A673 (cell line): ENCODE results near the gene TSEN2. TPM values are rescaled to one million over a fixed set of nuclear protein-coding genes. Genes with fewer than 3 reads are reported as not detected.

Experiments
- BruUV-seq: library from RNA; stranded (reverse); fragments of 400-500 nt; replicated peaks from 2 replicates; lab custom pipeline; 2021; lab: Mats Ljungman, UMichigan
- CTCF ChIA-PET: fragments of 300-600 bp; sonication (Branson Sonifier 250); formaldehyde crosslinking; loops from one replicate; lab custom pipeline; 2022; ENCODE audit warnings: antibody characterized with exemption; lab: Charles Lee
- POLR2A ChIA-PET: fragments of 300-600 bp; sonication (Branson Sonifier 250); formaldehyde crosslinking; loops from one replicate; lab custom pipeline; 2022; ENCODE audit warnings: antibody characterized with exemption; ENCODE audit not compliant: low non-redundant PET; lab: Charles Lee
- DNase-seq: peaks from one replicate; pipeline ENCODE4 v3.0.0-alpha.2; 2015; ENCODE audit warnings: low spot score
- H3K27ac ChIP-seq: fragments of 200-600 bp; sonication (generic); 2 replicates; pipeline ENCODE4 v1.5.1; 2016; ENCODE audit warnings: mixed run types, low read depth, mild to moderate bottlenecking, mixed read lengths, antibody characterized with exemption, low read length; ENCODE audit not compliant: poor library complexity, severe bottlenecking
- H3K27me3 ChIP-seq: fragments of 200-600 bp; sonication (generic); replicated peaks from 2 replicates; pipeline ENCODE4 v1.6.1; 2017; ENCODE audit warnings: mixed run types, low read depth, mild to moderate bottlenecking, mixed read lengths, antibody characterized with exemption, low read length; ENCODE audit not compliant: insufficient read depth, poor library complexity
- H3K36me3 ChIP-seq: fragments of 200-600 bp; sonication (generic); 2 replicates; pipeline ENCODE4 v1.6.1; 2016; ENCODE audit warnings: mixed run types, mild to moderate bottlenecking, mixed read lengths, antibody characterized with exemption, low read length; ENCODE audit not compliant: insufficient read depth, poor library complexity, severe bottlenecking
- H3K4me1 ChIP-seq: fragments of 200-600 bp; sonication (generic); 2 replicates; pipeline ENCODE4 v1.6.1; 2017; ENCODE audit warnings: mixed run types, mild to moderate bottlenecking, mixed read lengths, antibody characterized with exemption, low read length; ENCODE audit not compliant: insufficient read depth, poor library complexity, severe bottlenecking
- H3K4me3 ChIP-seq: fragments of 200-600 bp; sonication (generic); 2 replicates; pipeline ENCODE4 v1.5.1; 2016; ENCODE audit warnings: low read depth, mixed run types, mild to moderate bottlenecking, mixed read lengths, low read length; ENCODE audit not compliant: poor library complexity, severe bottlenecking
- H3K9me3 ChIP-seq: fragments of 200-600 bp; sonication (generic); 2 replicates; pipeline ENCODE4 v1.6.1; 2016; ENCODE audit warnings: mixed run types, low read depth, mild to moderate bottlenecking, mixed read lengths, antibody characterized with exemption, low read length; ENCODE audit not compliant: poor library complexity, severe bottlenecking
- CTCF ChIP-seq: fragments of 300-800, 200-600 bp; sonication (generic); conservative IDR thresholded peaks from 2 replicates; pipeline ENCODE4 v1.5.1; 2017; ENCODE audit warnings: low read depth, mild to moderate bottlenecking, antibody characterized with exemption, low read length, moderate library complexity, mixed read lengths
- EZH2 ChIP-seq: fragments of 200-600 bp; sonication (generic); IDR thresholded peaks from 2 replicates; pipeline ENCODE4 v1.6.1; 2017; ENCODE audit warnings: borderline replicate concordance, low read depth, mild to moderate bottlenecking, mixed read lengths, antibody characterized with exemption, low read length; ENCODE audit not compliant: poor library complexity, severe bottlenecking
- intact Hi-C: fragments of 100-400 bp; cut with micrococcal nuclease; formaldehyde crosslinking; loops from one replicate; pipeline ENCODE4 v1.10.0; 2022; ENCODE audit not compliant: unreplicated experiment
- total RNA-seq: library from RNA; stranded (reverse); gene quantifications from 2 replicates; pipeline ENCODE4 v1.2.3, GENCODE V29; 2021

TSEN2 gene
- total RNA-seq, 1 experiment from 2014 or later, result 34.5 TPM

- Histone ChIP-seq H3K9me3 (no peaks in the 10 kb centered on the region), H3K27ac (no peak overlapping the region), H3K4me3 (no peak overlapping the region), H3K4me1 (no peaks in the 10 kb centered on the region), H3K36me3 (no peaks in the 10 kb centered on the region), H3K27me3 (peaks cover 31% of the 10 kb centered on the region)
- POLR2A ChIA-PET, result no interaction called here
- BruUV-seq, result no TSS peak
- no peak for TF ChIP-seq CTCF
- no peak for TF ChIP-seq EZH2
- CTCF ChIA-PET, result no interaction called here
- intact Hi-C loops, result no loop called here
- no peak for DNase-seq
Observed at GRCh38 chr3:12437861-12438260, 46.4 kb upstream of the TSEN2 start.

- Histone ChIP-seq H3K9me3 (no peaks in the 10 kb centered on the region), H3K4me1 (no peaks in the 10 kb centered on the region), H3K27me3 (peaks cover 31% of the 10 kb centered on the region), H3K27ac (no peak overlapping the region), H3K4me3 (no peak overlapping the region), H3K36me3 (no peaks in the 10 kb centered on the region)
- no peak for TF ChIP-seq EZH2
- ChIA-PET POLR2A (no interaction called here), CTCF (no interaction called here)
- intact Hi-C loops, result no loop called here
- BruUV-seq, result no TSS peak
- no peak for DNase-seq
Observed at GRCh38 chr3:12438318-12438717, 46.0 kb upstream of the TSEN2 start.

GRCh38 chr3:12439161-12439940 lies 44.9 kb upstream of the TSEN2 start:
- intact Hi-C loops, result no loop called here
- H3K4me3 ChIP-seq, result no peak overlapping the region

More at GRCh38 chr3:12439161-12439940, 44.9 kb upstream of the TSEN2 start:
- BruUV-seq, result no TSS peak
- H3K36me3 ChIP-seq, result no peaks in the 10 kb centered on the region
- DNase-seq, result no peak
- H3K9me3 ChIP-seq, result no peaks in the 10 kb centered on the region
- ChIA-PET CTCF (no interaction called here), POLR2A (no interaction called here)
- TF ChIP-seq CTCF, result no peak
- no peak for TF ChIP-seq EZH2
- no peak overlapping the region for H3K27ac ChIP-seq
- no peaks in the 10 kb centered on the region for H3K4me1 ChIP-seq
- H3K27me3 ChIP-seq, result peaks cover 29% of the 10 kb centered on the region
